ENCODE measurements around the gene REN. TPM values are rescaled to one million over a fixed set of nuclear protein-coding genes. Genes with fewer than 3 reads are reported as not detected.

The REN gene
- polyA plus RNA-seq, 1 experiment: 0.99 TPM

- CTCF ChIA-PET: interaction anchor here (1.7 to 5.5 kb wide), 5 partner anchors 9 to 31 kb away, joined by 6 to 30 read pairs (median 7); partner anchors contain the start of gene REN
These were observed 8.8 kb upstream of the REN start for GRCh38 chr1:204174958-204175357.

GRCh38 chr1:204172404-204173029, 6.4 kb upstream of the REN start:
- CTCF ChIA-PET: interaction anchor here (1.0 to 4.1 kb wide), 9 partner anchors 9 to 190 kb away, joined by 3 to 25 read pairs (median 8); partner anchors contain the start of gene PLEKHA6
- no peak for TF ChIP-seq CTCF (IDR thresholded peaks at IDR 0.05; ENCODE audit: insufficient read depth, low read depth, low read length)
- H3K4me3 ChIP-seq (ENCODE audit: low read depth, low read length): no peak overlapping the region
- no peaks in the 10 kb centered on the region for H3K36me3 ChIP-seq (ENCODE audit: control insufficient read depth, insufficient read depth, low read length)
- POLR2A ChIA-PET: no interaction called here
- no peaks in the 10 kb centered on the region for H3K27me3 ChIP-seq (ENCODE audit: control insufficient read depth, insufficient read depth, low read length)
- no peak for DNase-seq (ENCODE audit: low read depth)

More at GRCh38 chr1:204174958-204175357, 8.8 kb upstream of the REN start:
- Histone ChIP-seq H3K27me3 (ENCODE audit: control insufficient read depth, insufficient read depth, low read length) (no peaks in the 10 kb centered on the region), H3K4me3 (ENCODE audit: low read depth, low read length) (no peak overlapping the region), H3K36me3 (ENCODE audit: control insufficient read depth, insufficient read depth, low read length) (no peaks in the 10 kb centered on the region)
- no peak for DNase-seq (ENCODE audit: low read depth)
- POLR2A ChIA-PET: no interaction called here
- TF ChIP-seq CTCF (IDR thresholded peaks at IDR 0.05; ENCODE audit: insufficient read depth, low read depth, low read length): no peak

GRCh38 chr1:204171751-204172178, 5.6 kb upstream of the REN start:
- CTCF ChIA-PET: interaction anchor here (1.0 to 4.1 kb wide), 8 partner anchors 8 to 191 kb away, joined by 4 to 25 read pairs (median 8); partner anchors contain the start of gene PLEKHA6
- no peak for TF ChIP-seq CTCF (IDR thresholded peaks at IDR 0.05; ENCODE audit: insufficient read depth, low read depth, low read length)
- Histone ChIP-seq H3K36me3 (ENCODE audit: control insufficient read depth, insufficient read depth, low read length) (no peaks in the 10 kb centered on the region), H3K4me3 (ENCODE audit: low read depth, low read length) (no peak overlapping the region), H3K27me3 (ENCODE audit: control insufficient read depth, insufficient read depth, low read length) (no peaks in the 10 kb centered on the region)
- peak; percentile 59 for DNase-seq (ENCODE audit: low read depth)
- POLR2A ChIA-PET: no interaction called here

- no peak for DNase-seq (ENCODE audit: low read depth)
- Histone ChIP-seq H3K27me3 (ENCODE audit: control insufficient read depth, insufficient read depth, low read length) (no peaks in the 10 kb centered on the region), H3K36me3 (ENCODE audit: control insufficient read depth, insufficient read depth, low read length) (no peaks in the 10 kb centered on the region), H3K4me3 (ENCODE audit: low read depth, low read length) (no peak overlapping the region)
- TF ChIP-seq CTCF (IDR thresholded peaks at IDR 0.05; ENCODE audit: insufficient read depth, low read depth, low read length): no peak
- POLR2A ChIA-PET: no interaction called here
- CTCF ChIA-PET: interaction anchor here (1.0 to 4.1 kb wide), 6 partner anchors 8 to 192 kb away, joined by 3 to 25 read pairs (median 4); partner anchors contain the start of gene GOLT1A
These were observed 4.5 kb upstream of the REN start for GRCh38 chr1:204170494-204171155.

GRCh38 chr1:204169858-204170257, 3.7 kb upstream of the REN start:
- Histone ChIP-seq H3K36me3 (ENCODE audit: control insufficient read depth, insufficient read depth, low read length) (no peaks in the 10 kb centered on the region), H3K27me3 (ENCODE audit: control insufficient read depth, insufficient read depth, low read length) (no peaks in the 10 kb centered on the region), H3K4me3 (ENCODE audit: low read depth, low read length) (no peak overlapping the region)
- CTCF ChIA-PET: interaction anchor here (0.7 to 4.1 kb wide), 4 partner anchors 37 to 193 kb away, joined by 3 to 25 read pairs (median 4); partner anchors contain the start of gene GOLT1A
- no peak for DNase-seq (ENCODE audit: low read depth)
- POLR2A ChIA-PET: no interaction called here
- no peak for TF ChIP-seq CTCF (IDR thresholded peaks at IDR 0.05; ENCODE audit: insufficient read depth, low read depth, low read length)

Measured in BJ (cell line).